Osteoblast (primary cell): ENCODE results near the gene FOXN3. TPM values are rescaled to one million over a fixed set of nuclear protein-coding genes. Genes with fewer than 3 reads are reported as not detected.

Experiments used
- DNase-seq: peaks from one replicate; pipeline ENCODE4 v3.0.0; 2011; ENCODE audit warnings: low spot score, mixed read lengths; ENCODE audit not compliant: insufficient read length; ENCODE audit errors: missing footprints
- H2AFZ ChIP-seq: 2 replicates; pipeline ENCODE4 v1.6.0; 2011; ENCODE audit warnings: mild to moderate bottlenecking, low read length
- H3K27ac ChIP-seq: 2 replicates; pipeline ENCODE4 v1.5.1; 2011; ENCODE audit warnings: mild to moderate bottlenecking, low read depth, low read length, moderate library complexity
- H3K27me3 ChIP-seq: 2 replicates; pipeline ENCODE4 v1.6.0; 2012; ENCODE audit warnings: mild to moderate bottlenecking, control low read depth, inconsistent platforms, low read length, moderate library complexity; ENCODE audit not compliant: insufficient read depth
- H3K36me3 ChIP-seq: 2 replicates; pipeline ENCODE4 v1.5.1; 2011; ENCODE audit warnings: mild to moderate bottlenecking, low read length, control low read depth, moderate library complexity; ENCODE audit not compliant: insufficient read depth
- H3K4me1 ChIP-seq: 2 replicates; pipeline ENCODE4 v1.5.1; 2011; ENCODE audit warnings: mild to moderate bottlenecking, low read length, control low read depth, moderate library complexity; ENCODE audit not compliant: insufficient read depth
- H3K4me2 ChIP-seq: 2 replicates; pipeline ENCODE4 v1.6.0; 2011; ENCODE audit warnings: mild to moderate bottlenecking, low read length; ENCODE audit not compliant: insufficient read depth
- H3K4me3 ChIP-seq: fragments of 200-600 bp; sonication (generic); 3 replicates; pipeline ENCODE4 v1.5.1; 2012; ENCODE audit warnings: mild to moderate bottlenecking, low read length, inconsistent platforms; ENCODE audit not compliant: insufficient read depth
- H3K79me2 ChIP-seq: 2 replicates; pipeline ENCODE4 v1.6.0; 2012; ENCODE audit warnings: mild to moderate bottlenecking, low read length, control low read depth, inconsistent platforms; ENCODE audit not compliant: insufficient read depth
- H3K9me3 ChIP-seq: 2 replicates; pipeline ENCODE4 v1.5.1; 2011; ENCODE audit warnings: low read depth, low read length, control low read depth
- H4K20me1 ChIP-seq: 2 replicates; pipeline ENCODE4 v1.6.0; 2012; ENCODE audit warnings: mild to moderate bottlenecking, low read length, control low read depth; ENCODE audit not compliant: insufficient read depth
- total RNA-seq: library from RNA; depleted of rRNA; stranded (reverse); fragments of >200 nt; gene quantifications from 2 replicates; pipeline ENCODE4 v1.2.3, GENCODE V29; 2012
- TF ChIP-seq, protein P1 (sequence below): IDR thresholded peaks from 2 replicates; pipeline ENCODE4 v1.5.1; 2011; ENCODE audit warnings: mild to moderate bottlenecking, low read depth, low read length, moderate library complexity; ENCODE audit errors: extremely low read depth

Gene FOXN3
- total RNA-seq, 1 donor, result 49.9 TPM

GRCh38 chr14:89351221-89351515 is 65.9 kb downstream of the FOXN3 start:
- Histone ChIP-seq H3K27me3 (no peaks in the 10 kb centered on the region), H3K4me3 (peak overlapping the region; percentile 35), H4K20me1 (peaks cover 5% of the 10 kb centered on the region), H3K79me2 (no peaks in the 10 kb centered on the region), H3K27ac (peak overlapping the region; percentile 82), H3K4me2 (peak overlapping the region; percentile 54), H3K4me1 (peaks cover 14% of the 10 kb centered on the region), H3K9me3 (no peaks in the 10 kb centered on the region), H2AFZ (peak overlapping the region; percentile 94), H3K36me3 (no peaks in the 10 kb centered on the region)
- peak; percentile 76 for DNase-seq
- TF ChIP-seq, protein P1, sequence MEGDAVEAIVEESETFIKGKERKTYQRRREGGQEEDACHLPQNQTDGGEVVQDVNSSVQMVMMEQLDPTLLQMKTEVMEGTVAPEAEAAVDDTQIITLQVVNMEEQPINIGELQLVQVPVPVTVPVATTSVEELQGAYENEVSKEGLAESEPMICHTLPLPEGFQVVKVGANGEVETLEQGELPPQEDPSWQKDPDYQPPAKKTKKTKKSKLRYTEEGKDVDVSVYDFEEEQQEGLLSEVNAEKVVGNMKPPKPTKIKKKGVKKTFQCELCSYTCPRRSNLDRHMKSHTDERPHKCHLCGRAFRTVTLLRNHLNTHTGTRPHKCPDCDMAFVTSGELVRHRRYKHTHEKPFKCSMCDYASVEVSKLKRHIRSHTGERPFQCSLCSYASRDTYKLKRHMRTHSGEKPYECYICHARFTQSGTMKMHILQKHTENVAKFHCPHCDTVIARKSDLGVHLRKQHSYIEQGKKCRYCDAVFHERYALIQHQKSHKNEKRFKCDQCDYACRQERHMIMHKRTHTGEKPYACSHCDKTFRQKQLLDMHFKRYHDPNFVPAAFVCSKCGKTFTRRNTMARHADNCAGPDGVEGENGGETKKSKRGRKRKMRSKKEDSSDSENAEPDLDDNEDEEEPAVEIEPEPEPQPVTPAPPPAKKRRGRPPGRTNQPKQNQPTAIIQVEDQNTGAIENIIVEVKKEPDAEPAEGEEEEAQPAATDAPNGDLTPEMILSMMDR, result no peak

- Histone ChIP-seq H3K27ac (no peak overlapping the region), H2AFZ (no peak overlapping the region), H3K79me2 (no peaks in the 10 kb centered on the region), H3K4me1 (peaks cover 14% of the 10 kb centered on the region), H4K20me1 (no peaks in the 10 kb centered on the region), H3K4me3 (no peak overlapping the region), H3K4me2 (no peak overlapping the region), H3K9me3 (no peaks in the 10 kb centered on the region), H3K27me3 (no peaks in the 10 kb centered on the region), H3K36me3 (no peaks in the 10 kb centered on the region)
- DNase-seq, result no peak
- TF ChIP-seq, protein P1, result no peak
Observed at GRCh38 chr14:89350152-89350551, 66.9 kb downstream of the FOXN3 start.

GRCh38 chr14:89349171-89350008 is 67.6 kb downstream of the FOXN3 start:
- no peak overlapping the region for H2AFZ ChIP-seq
- no peak overlapping the region for H3K4me2 ChIP-seq
- no peak overlapping the region for H3K4me3 ChIP-seq
- DNase-seq, result peak; percentile 76
- H4K20me1 ChIP-seq, result no peaks in the 10 kb centered on the region
- no peaks in the 10 kb centered on the region for H3K36me3 ChIP-seq
- peaks cover 14% of the 10 kb centered on the region for H3K4me1 ChIP-seq
- TF ChIP-seq, protein P1, result no peak
- H3K79me2 ChIP-seq, result no peaks in the 10 kb centered on the region
- H3K9me3 ChIP-seq, result no peaks in the 10 kb centered on the region
- H3K27me3 ChIP-seq, result no peaks in the 10 kb centered on the region
- H3K27ac ChIP-seq, result no peak overlapping the region

- H2AFZ ChIP-seq, result no peak overlapping the region
- H3K27me3 ChIP-seq, result no peaks in the 10 kb centered on the region
- H3K36me3 ChIP-seq, result no peaks in the 10 kb centered on the region
- H3K79me2 ChIP-seq, result no peaks in the 10 kb centered on the region
- TF ChIP-seq, protein P1, result no peak
- H3K9me3 ChIP-seq, result no peaks in the 10 kb centered on the region
- H3K27ac ChIP-seq, result no peak overlapping the region
- DNase-seq, result no peak
- no peak overlapping the region for H3K4me3 ChIP-seq
- no peaks in the 10 kb centered on the region for H4K20me1 ChIP-seq
- peaks cover 14% of the 10 kb centered on the region for H3K4me1 ChIP-seq
- H3K4me2 ChIP-seq, result peak overlapping the region; percentile 23
Observed at GRCh38 chr14:89348722-89349121, 68.3 kb downstream of the FOXN3 start.
